Ishikawa (cell line): Measurements from ENCODE around the gene PON1.

Experiments
- CEBPB ChIP-seq: IDR thresholded peaks from 2 replicates; pipeline ENCODE4 v1.6.1; 2012
- CREB1 ChIP-seq: IDR thresholded peaks from 2 replicates; pipeline ENCODE4 v1.6.1; 2012; ENCODE audit warnings: low read depth
- EGR1 ChIP-seq: IDR thresholded peaks from 2 replicates; pipeline ENCODE4 v1.6.1; 2012
- EP300 ChIP-seq: IDR thresholded peaks from 2 replicates; pipeline ENCODE4 v1.6.1; 2012; ENCODE audit warnings: borderline replicate concordance
- FOXM1 ChIP-seq: IDR thresholded peaks from 2 replicates; pipeline ENCODE4 v1.6.1; 2012; ENCODE audit warnings: low read depth, borderline replicate concordance
- NFIC ChIP-seq: IDR thresholded peaks from 2 replicates; pipeline ENCODE4 v1.6.1; 2012
- RAD21 ChIP-seq: IDR thresholded peaks from 2 replicates; pipeline ENCODE4 v1.6.1; 2012; ENCODE audit warnings: low read depth
- TAF1 ChIP-seq: IDR thresholded peaks from 2 replicates; pipeline ENCODE4 v1.6.1; 2012; ENCODE audit warnings: low read depth, mild to moderate bottlenecking
- TCF12 ChIP-seq: IDR thresholded peaks from 2 replicates; pipeline ENCODE4 v1.6.1; 2012; ENCODE audit warnings: low read depth
- TEAD4 ChIP-seq: IDR thresholded peaks from 2 replicates; pipeline ENCODE4 v1.6.1; 2012
- YY1 ChIP-seq: IDR thresholded peaks from 2 replicates; pipeline ENCODE4 v1.6.1; 2012; ENCODE audit warnings: low read depth
- ZBTB7A ChIP-seq: IDR thresholded peaks from 2 replicates; pipeline ENCODE4 v1.6.1; 2012; ENCODE audit warnings: low read depth
- TF ChIP-seq, protein P1 (sequence below): IDR thresholded peaks from 2 replicates; pipeline ENCODE4 v1.6.1; 2012
- TF ChIP-seq, protein P2 (sequence below): IDR thresholded peaks from 2 replicates; pipeline ENCODE4 v1.6.1; 2012
- TF ChIP-seq, protein P3 (sequence below): IDR thresholded peaks from 2 replicates; pipeline ENCODE4 v1.6.1; 2012; ENCODE audit warnings: low read depth, mild to moderate bottlenecking

The PON1 gene

DNA sequence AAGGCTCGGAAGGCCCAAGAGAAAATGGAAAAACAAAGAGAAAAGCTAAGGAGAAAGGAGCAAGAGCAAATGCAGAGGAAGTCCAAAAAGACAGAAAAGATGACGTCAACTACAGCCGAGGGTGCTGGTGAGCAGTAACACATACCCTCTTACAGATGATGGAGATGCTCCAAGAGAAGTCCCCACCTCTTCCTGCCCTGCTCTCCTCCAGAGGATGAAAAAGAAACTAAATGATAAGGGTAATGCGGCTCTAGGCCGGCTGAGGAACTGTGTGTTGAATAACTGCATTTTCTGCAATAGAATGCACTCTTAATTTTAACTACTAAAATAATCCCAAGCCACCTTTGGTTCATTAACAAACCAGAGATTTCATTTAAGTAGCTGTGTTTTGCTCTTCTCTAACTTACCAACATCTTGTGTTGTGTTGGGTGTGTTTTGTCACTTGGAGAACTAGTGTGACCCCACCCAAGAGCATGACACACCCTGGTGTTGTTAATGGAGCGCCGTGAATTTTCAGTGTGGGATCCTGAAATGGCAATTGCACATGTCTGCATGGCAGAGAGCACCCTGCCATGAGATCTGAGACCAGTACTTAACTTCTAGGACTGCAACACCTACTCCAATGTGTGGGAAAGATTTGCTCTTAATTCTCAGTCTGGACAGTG, 34.0 kb downstream of the PON1 start:
- no peak for TF ChIP-seq TEAD4
- no peak for TF ChIP-seq EP300
- TF ChIP-seq, protein P1, sequence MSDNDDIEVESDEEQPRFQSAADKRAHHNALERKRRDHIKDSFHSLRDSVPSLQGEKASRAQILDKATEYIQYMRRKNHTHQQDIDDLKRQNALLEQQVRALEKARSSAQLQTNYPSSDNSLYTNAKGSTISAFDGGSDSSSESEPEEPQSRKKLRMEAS, result no peak
- TF ChIP-seq CEBPB, result no peak
- TF ChIP-seq CREB1, result no peak
- TF ChIP-seq, protein P2, sequence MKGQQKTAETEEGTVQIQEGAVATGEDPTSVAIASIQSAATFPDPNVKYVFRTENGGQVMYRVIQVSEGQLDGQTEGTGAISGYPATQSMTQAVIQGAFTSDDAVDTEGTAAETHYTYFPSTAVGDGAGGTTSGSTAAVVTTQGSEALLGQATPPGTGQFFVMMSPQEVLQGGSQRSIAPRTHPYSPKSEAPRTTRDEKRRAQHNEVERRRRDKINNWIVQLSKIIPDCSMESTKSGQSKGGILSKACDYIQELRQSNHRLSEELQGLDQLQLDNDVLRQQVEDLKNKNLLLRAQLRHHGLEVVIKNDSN, result no peak
- no peak for TF ChIP-seq RAD21
- no peak for TF ChIP-seq EGR1

DNA sequence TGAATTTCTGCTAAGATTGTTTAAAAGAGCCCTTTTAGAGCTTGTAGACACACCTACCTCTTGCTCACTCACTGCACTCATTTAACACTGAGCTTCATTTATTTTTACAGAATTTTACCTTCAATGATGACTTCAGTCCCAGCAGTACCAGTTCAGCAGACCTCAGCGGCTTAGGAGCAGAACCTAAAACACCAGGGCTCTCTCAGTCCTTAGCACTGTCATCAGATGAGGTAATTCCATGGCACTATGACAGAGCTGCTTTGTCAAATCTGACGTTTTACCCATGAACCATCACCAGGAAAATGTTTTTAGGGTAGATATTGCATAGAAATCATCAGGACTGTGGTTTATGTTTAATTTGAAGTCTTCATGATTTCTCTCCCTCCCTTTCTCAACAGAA, 38.2 kb downstream of the PON1 start:
- no peak for TF ChIP-seq TCF12

DNA sequence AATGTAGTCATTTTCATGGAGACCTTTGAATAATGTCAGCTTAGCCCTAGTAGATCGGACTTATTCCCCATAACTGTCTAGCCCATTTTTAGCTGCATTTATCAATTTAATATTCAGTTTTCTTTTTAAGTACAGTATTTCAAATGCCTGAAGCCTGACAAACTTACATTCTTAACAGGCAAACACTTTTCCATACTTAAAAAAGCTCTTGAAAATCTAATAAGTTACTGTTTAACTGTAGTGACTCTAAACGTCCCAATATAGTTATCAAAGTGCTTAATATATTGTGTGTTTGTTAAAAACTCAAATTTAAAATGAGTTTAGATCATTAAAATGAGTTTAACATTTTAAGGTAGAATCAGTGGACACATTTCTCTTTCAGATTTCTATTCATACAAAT, 44.9 kb downstream of the PON1 start:
- TF ChIP-seq, protein P1, result no peak
- no peak for TF ChIP-seq TCF12
- no peak for TF ChIP-seq ZBTB7A
- TF ChIP-seq TEAD4, result no peak
- no peak for TF ChIP-seq CREB1
- TF ChIP-seq YY1, result no peak
- TF ChIP-seq TAF1, result no peak
- TF ChIP-seq, protein P2, result no peak
- no peak for TF ChIP-seq RAD21
- TF ChIP-seq EGR1, result no peak
- no peak for TF ChIP-seq FOXM1

DNA sequence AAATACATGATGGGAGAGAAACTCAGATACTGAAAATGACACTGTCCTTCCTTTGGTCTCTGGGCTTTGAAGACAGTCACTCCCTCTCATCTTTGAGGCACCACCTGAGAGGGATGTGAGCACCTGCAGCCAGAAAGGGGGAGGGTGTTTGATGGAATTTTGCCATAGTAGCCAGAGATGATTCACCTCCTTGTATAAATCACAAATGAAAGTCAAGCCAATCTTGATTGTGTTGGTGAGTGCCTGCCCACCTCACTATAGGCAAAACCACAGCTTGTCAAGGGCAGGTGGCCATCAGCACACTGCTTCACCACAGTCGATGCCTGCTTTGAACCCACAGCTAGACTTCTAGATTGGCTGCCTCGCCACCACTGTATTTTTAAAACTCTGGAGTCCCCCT, 48.2 kb downstream of the PON1 start:
- TF ChIP-seq, protein P3, sequence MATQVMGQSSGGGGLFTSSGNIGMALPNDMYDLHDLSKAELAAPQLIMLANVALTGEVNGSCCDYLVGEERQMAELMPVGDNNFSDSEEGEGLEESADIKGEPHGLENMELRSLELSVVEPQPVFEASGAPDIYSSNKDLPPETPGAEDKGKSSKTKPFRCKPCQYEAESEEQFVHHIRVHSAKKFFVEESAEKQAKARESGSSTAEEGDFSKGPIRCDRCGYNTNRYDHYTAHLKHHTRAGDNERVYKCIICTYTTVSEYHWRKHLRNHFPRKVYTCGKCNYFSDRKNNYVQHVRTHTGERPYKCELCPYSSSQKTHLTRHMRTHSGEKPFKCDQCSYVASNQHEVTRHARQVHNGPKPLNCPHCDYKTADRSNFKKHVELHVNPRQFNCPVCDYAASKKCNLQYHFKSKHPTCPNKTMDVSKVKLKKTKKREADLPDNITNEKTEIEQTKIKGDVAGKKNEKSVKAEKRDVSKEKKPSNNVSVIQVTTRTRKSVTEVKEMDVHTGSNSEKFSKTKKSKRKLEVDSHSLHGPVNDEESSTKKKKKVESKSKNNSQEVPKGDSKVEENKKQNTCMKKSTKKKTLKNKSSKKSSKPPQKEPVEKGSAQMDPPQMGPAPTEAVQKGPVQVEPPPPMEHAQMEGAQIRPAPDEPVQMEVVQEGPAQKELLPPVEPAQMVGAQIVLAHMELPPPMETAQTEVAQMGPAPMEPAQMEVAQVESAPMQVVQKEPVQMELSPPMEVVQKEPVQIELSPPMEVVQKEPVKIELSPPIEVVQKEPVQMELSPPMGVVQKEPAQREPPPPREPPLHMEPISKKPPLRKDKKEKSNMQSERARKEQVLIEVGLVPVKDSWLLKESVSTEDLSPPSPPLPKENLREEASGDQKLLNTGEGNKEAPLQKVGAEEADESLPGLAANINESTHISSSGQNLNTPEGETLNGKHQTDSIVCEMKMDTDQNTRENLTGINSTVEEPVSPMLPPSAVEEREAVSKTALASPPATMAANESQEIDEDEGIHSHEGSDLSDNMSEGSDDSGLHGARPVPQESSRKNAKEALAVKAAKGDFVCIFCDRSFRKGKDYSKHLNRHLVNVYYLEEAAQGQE, result no peak
- TF ChIP-seq FOXM1 (no peak), CEBPB (no peak), CREB1 (no peak), NFIC (no peak), RAD21 (no peak), TCF12 (no peak), EP300 (no peak), TAF1 (no peak)
- TF ChIP-seq, protein P2, result no peak
- TF ChIP-seq, protein P1, result no peak

DNA sequence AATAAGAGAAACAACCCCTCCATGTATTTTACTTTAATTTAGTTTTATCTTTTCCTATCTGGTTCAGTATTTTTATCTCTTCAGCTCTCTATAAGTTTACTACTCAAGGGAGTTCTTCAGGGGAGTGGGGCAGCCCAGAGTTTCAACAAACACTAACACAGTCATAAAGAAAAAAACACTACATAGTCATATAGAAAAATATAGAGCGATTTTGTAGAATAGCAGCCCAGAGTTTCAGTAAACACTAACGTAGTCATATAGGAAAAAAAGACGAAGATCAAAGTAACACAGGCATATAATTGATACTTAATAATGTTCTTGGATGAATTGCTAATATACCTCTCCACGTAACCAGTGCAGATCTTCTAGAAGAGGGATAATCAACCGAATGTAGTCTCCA, 54.7 kb downstream of the PON1 start:
- TF ChIP-seq NFIC (no peak), YY1 (no peak), ZBTB7A (no peak), FOXM1 (no peak), TCF12 (no peak), RAD21 (no peak), TAF1 (no peak), EP300 (no peak), CEBPB (no peak), CREB1 (no peak), EGR1 (no peak), TEAD4 (no peak)
- TF ChIP-seq, protein P1, result no peak
- TF ChIP-seq, protein P2, result no peak
- TF ChIP-seq, protein P3, result no peak
